ENCODE measurements around the gene BPIFA1. TPM values are rescaled to one million over a fixed set of nuclear protein-coding genes. Genes with fewer than 3 reads are reported as not detected.

BPIFA1 gene
- total and polyA plus RNA-seq, 2 of the 8 experiments (the other 6 are each of a cell fraction or from before 2014, with no cell fraction given), result not detected

DNA sequence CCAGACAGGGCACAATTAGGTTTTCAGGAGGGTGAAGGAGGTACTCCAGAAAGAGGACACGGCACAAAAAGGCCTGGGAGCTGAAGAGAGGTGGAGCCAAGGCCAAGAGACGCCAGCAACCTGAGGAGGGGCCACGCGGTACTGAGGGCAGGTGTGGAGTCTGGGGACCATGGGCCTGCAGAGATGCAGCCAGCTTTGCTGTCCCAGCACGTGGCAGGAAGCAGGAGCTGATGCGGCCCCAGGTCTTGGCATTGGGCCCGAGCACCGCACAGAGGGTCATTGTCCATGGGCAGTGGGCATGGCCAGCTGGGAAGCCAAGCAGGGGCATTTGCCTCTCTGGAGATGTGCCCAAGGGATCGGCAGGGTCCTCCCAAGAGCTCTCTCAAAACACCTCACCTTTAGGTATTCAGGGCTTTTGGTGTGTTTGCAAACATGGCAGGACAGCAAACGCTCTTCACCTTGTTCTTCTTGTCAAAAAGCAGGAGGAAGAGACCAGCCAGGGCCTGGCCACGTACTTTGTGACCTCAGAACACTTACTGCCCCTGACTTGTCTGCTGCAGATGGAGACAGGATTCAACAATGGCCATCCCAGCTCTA lies 45.9 kb downstream of the BPIFA1 start (continued):
- TF ChIP-seq BRCA1 (IDR thresholded peaks at IDR 0.05; ENCODE audit: low read depth, low read length) (no peak), CREB1 (IDR thresholded peaks at IDR 0.05) (no peak), EGR1 (IDR thresholded peaks at IDR 0.05; ENCODE audit: borderline replicate concordance, low read depth, low read length) (no peak), TAF1 (IDR thresholded peaks at IDR 0.05; ENCODE audit: low read depth, low read length) (no peak)
